LoVo (cell line): ENCODE results near the gene LIPF.
"Not testable (repeated sequence)": the region's sequence is repeated elsewhere in the genome, so short reads cannot be mapped to it uniquely, and the experiment has no call there.

Source experiments
- DNase-seq: peaks from one replicate; pipeline ENCODE4 v3.0.0-alpha.2; 2016; ENCODE audit warnings: low spot score

LIPF gene, protein sequence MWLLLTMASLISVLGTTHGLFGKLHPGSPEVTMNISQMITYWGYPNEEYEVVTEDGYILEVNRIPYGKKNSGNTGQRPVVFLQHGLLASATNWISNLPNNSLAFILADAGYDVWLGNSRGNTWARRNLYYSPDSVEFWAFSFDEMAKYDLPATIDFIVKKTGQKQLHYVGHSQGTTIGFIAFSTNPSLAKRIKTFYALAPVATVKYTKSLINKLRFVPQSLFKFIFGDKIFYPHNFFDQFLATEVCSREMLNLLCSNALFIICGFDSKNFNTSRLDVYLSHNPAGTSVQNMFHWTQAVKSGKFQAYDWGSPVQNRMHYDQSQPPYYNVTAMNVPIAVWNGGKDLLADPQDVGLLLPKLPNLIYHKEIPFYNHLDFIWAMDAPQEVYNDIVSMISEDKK

GRCh38 chr10:88664142-88664541 is at the start of gene LIPF:
Gene LIPF, plus strand, starts transcription at chr10:88664442. Its CDS starts 2,856 bp downstream, at chr10:88667298.
- no peak for DNase-seq

GRCh38 chr10:88616250-88616977 is 47.8 kb upstream of the LIPF start:
- no peak for DNase-seq

DNA sequence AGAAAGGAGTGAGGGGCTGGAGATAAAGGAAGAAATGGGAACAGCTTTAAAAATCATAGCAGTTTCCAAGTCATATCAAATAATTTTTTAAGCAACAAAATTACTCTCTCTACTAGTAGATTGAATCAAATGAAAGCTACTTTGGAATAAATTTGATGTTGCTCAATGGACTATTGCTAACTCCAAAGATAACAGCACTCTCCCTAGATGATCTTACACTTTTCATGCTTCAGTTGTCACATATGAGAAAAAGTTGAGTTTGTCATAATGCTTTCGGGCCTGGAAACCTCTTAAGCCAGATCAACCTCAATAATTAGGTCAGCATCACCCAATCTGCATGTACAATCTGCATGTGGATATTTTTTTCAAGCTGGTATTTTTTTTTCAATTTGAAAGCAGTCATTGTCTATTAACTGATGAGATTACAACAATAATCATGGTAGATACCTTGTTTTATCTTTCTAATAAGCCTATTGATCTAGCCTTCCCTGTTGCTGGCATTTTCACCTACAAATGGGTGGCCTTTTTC is 46.4 kb upstream of the LIPF start:
- DNase-seq, result no peak

DNA sequence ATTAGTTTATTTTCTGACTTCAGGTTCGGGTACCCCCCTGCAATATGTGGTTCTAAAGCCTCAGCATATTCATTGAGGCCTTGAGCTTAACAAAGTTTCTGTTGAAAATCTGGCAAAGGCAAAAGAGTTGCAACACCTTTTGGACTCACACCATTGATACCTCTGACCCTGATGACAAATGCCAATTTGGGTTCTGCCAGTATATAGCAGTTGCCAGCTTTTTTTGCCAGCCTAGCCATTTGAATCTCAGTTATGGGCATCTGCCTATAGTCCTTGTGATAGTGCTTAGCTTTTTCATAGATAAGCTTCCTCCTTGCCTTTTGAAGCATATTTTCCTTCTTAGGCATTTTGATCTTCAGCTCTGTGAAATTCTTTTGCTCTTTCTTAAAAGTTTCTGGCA is 45.7 kb upstream of the LIPF start:
- DNase-seq, result no peak

GRCh38 chr10:88620441-88620840 is 43.8 kb upstream of the LIPF start:
- DNase-seq, result no peak

DNA sequence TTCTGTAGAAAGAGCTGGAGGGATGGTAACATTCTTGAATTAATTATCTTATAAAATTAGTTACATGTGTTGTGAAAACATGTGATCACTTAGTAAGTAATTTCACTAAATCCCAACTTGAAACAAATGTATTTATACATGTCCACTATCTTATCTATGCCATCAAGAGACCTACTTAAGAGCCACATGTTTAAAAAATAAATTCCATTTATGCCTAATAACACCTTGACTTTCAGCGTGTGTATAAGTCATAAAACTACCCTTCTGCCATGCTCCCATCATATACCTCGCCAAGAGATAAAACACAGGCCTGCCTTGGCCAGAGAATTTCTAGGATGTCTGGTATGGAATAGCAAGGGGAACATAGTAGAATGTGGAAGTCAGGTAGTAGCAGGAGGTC is 40.4 kb upstream of the LIPF start:
- DNase-seq, result no peak

GRCh38 chr10:88624840-88625239 is 39.4 kb upstream of the LIPF start:
- no peak for DNase-seq

GRCh38 chr10:88640186-88640585 is 24.1 kb upstream of the LIPF start:
- DNase-seq, result no peak

GRCh38 chr10:88642209-88642608 is 22.0 kb upstream of the LIPF start:
- no peak for DNase-seq

DNA sequence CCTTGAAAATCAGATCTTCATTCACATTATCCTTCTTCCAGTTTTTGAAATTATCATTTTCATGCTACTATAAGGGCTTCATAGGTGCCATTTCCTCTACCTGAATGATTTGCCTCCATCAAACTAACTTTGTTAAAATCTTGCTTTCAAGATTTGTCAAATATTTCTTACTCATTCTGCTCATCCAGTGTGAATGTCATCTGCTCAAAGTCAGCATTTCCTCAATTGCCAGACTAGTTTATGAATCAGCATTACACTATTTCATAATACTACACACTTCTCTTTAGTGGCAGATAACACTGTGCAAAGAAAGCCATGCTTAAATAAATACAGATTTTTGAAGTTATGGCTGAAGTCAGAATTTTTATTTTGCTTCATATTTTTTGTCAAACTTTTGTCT is 21.3 kb upstream of the LIPF start:
- DNase-seq, result no peak

GRCh38 chr10:88647061-88647615 is 17.1 kb upstream of the LIPF start:
- DNase-seq, result no peak

GRCh38 chr10:88651101-88651551 is 13.1 kb upstream of the LIPF start:
- no peak for DNase-seq

DNA sequence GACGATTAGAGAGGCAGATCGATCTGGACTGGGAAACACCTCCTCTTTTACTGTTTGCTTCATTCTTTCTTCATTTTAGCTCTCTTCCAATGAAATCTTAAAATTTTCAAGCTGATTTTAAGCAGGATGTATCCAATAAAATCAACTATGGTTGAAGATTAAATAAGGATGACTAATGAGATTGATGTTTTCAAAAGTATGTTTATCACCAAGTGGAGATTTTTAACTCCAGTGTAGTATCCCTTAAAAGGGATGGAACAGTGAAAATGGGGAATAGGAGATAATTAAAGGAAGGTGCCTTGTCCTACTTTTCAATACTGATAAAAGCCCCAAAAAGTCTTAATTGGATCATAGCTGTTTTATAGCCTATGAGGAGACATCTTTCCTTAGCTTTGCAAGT is 11.6 kb upstream of the LIPF start:
- no peak for DNase-seq

DNA sequence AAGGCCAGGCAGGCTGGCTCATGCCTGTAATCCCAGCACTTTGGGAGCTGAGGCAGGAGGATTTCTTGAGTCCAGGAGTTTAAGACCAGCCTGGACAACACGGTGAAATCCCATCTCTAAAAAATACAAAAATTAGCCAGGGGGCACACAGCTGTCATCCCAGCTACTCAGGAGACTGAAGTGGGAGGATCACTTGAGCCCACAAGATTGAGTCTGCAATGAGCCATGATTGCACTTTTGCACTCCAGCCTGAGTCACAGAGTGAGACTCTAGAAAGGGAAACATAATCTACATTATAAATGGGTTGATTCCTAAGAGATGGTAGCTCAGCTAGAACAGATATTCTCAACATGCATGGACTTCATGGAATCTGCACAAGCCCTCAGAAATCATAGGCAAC is 6.3 kb upstream of the LIPF start:
- DNase-seq, result no peak

DNA sequence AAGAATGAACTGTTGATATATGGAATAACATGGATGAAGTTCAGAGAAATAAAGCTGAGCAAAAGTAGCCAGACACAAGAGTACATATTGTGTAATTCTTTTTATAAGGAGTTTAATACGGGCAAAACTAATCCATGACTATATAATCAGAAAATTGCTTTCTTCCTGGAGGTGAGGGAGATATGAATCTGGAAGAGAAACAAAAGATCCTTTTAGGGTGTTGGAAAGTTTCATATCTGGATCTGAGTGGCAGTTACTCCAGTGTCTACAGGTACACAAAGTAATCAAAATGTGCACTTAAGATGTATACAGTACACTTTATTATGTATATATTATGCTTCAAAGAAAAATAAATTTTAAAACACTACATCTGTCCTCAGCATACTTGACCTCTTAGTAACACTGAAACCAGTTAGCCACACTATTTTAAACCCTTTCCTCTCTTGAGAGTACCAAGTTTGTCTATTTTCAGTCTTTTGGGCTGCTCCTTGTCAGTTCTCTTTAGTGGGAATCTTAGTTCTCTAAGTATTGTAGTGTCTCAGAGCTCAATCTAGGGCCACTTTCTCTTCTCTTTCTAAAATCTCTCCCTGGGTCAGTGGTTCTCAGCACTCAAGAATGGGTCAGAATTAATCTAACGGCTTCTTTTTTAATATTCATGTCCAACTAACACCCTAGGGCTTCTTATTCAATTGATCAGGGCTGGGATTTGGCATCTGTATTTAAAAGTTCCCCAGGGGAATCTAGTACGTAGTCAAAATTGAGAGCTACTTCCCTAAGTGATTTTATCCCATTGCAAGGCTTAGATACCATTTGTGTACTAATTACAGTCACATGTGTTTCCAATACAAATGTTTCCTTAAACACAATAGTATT is 4.3 kb upstream of the LIPF start:
- no peak for DNase-seq

DNA sequence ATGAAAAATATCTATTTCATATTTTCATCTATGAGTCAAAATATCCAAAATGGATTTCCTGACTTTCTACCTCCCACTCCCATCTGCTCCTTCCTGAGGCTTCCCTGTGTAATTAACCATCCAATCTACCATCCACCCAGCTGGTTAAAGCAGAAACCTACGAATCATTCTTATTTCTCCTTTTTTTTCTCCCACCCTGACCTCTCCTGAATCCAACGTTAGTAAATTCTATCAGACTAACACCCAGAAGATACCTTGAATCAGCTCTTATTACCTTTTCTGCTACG is 3.7 kb upstream of the LIPF start:
- no peak for DNase-seq

DNA sequence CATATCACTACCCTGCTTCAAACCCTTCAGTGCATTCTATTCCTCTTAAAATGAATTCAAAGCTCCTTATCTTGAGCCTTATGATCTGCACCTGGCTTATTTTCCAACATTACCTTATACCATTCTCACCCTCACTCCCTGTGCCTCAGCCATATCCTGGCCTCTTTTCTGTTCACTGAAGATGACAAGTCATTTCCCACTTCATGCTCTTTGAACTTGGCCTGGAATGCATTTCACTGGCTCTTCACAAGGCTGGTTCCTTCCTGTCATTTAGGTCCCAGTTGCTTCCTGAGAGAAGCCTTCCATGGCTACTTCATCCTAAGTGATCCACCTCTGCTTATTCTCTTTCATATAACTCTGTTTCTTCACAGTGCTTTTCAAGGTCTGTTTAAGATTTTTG is 3.2 kb upstream of the LIPF start:
- no peak for DNase-seq

GRCh38 chr10:88661577-88661976 is 2.7 kb upstream of the LIPF start:
- no peak for DNase-seq

DNA sequence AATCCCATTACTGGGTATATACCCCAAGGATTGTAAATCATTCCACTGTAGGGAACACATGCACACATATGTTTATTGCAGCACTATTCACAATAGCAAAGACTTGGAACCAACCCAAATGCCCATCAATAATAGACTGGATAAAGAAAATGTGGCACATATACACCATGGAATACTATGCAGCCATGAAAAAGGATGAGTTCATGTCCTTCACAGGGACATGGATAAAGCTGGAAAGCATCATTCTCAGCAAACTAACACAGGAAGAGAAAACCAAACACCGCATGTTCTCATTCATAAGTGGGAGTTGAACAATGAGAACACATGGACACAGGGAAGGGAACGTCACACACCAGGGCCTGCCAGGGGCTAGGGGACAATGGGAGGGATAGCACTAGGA is 1.1 kb upstream of the LIPF start:
- not testable (repeated sequence) for DNase-seq

- no peak for DNase-seq
Measured at GRCh38 chr10:88668465-88668864, 4.2 kb downstream of the LIPF start.

GRCh38 chr10:88670497-88670896 is 6.3 kb downstream of the LIPF start:
- no peak for DNase-seq

DNA sequence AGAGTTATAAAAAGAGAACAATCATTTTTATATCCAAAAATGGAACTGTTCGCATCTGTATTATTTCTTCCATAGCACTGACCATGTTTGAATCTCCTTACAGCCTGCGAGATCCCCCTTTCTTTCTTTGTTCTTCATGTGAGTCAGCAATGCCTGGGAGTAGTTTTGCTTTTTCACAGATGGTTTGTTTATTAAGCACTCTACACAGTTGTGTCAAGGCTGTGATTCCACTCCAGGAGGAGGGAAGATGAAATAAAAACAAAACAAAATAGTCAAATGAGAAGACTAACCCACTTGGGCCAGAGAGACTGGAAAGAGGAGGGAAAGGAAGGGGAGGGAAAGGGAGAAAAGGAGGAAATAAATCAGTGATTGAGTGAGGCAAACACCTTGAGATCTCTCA is 7.8 kb downstream of the LIPF start:
- DNase-seq, result no peak
